Measurements from ENCODE around the gene DHPS. TPM values are rescaled to one million over a fixed set of nuclear protein-coding genes. Genes with fewer than 3 reads are reported as not detected.

The DHPS gene
- total and polyA plus RNA-seq, 2 donors (not counting 1 experiment from before 2014, with no cell fraction given), result 187 to 204 TPM

- Histone ChIP-seq H3K79me2 (ENCODE audit: control insufficient read depth, insufficient read depth, low read length) (peaks cover 91% of the 10 kb centered on the region), H3K4me2 (replicated peaks; ENCODE audit: low read depth, low read length, poor library complexity, severe bottlenecking) (peak overlapping the region; percentile 88), H3K27ac (ENCODE audit: low read length in 2 of 2) (peak overlapping the region; percentile 95 to 99), H3K9ac (ENCODE audit: low read length) (peak overlapping the region; percentile 97), H2AFZ (ENCODE audit: insufficient read depth, low read depth, low read length, poor library complexity, severe bottlenecking) (no peak overlapping the region), H3K36me3 (replicated peaks in 1 of 2; ENCODE audit: control extremely low read depth in 1 of 2, control insufficient read depth in 1 of 2, extremely low read depth in 1 of 2, insufficient read depth in 2 of 2, low read length in 1 of 2) (peaks cover 2 to 49% of the 10 kb centered on the region in 2 experiments), H3K4me1 (ENCODE audit: control insufficient read depth in 2 of 2, insufficient read depth in 2 of 2, low read length in 2 of 2) (peaks cover 32 to 53% of the 10 kb centered on the region in 2 donors), H3K9me3 (ENCODE audit: control extremely low read depth in 1 of 3, control insufficient read depth in 2 of 3, insufficient read depth in 1 of 3, low read length in 2 of 3) (no peaks in the 10 kb centered on the region), H4K20me1 (ENCODE audit: control insufficient read depth, insufficient read depth, low read length, poor library complexity, severe bottlenecking) (peaks cover 37% of the 10 kb centered on the region), H3K4me3 (ENCODE audit: control extremely low read depth in 1 of 5, extremely low read depth in 1 of 5, insufficient read depth in 1 of 5, low read depth in 2 of 5, low read length in 4 of 5) (peak overlapping the region; percentile 84 to 99 (median 94)), H3K27me3 (replicated peaks in 1 of 4; ENCODE audit: control extremely low read depth in 1 of 4, control insufficient read depth in 3 of 4, insufficient read depth in 4 of 4, low read length in 3 of 4) (no peaks in the 10 kb centered on the region)
- H3K27me3 Mint-ChIP-seq, result no peaks in the 10 kb centered on the region
- DNase-seq, result peak; percentile 92
- ATAC-seq (ENCODE audit: low read depth), result peak; percentile 67
- POLR2A ChIA-PET, result interaction anchor here (0.5 to 3.7 kb wide), 6 partner anchors 16 to 264 kb away, joined by 3 to 16 read pairs (median 4); partner anchors contain the start of genes ZNF490, ZNF564, ZNF791 and ZNF799
- CTCF ChIA-PET, result interaction anchor here (0.7 to 3.2 kb wide), 4 partner anchors 17 to 102 kb away, joined by 3 to 14 read pairs (median 8); partner anchors contain the start of gene DHPS
- TF ChIP-seq, protein P1, sequence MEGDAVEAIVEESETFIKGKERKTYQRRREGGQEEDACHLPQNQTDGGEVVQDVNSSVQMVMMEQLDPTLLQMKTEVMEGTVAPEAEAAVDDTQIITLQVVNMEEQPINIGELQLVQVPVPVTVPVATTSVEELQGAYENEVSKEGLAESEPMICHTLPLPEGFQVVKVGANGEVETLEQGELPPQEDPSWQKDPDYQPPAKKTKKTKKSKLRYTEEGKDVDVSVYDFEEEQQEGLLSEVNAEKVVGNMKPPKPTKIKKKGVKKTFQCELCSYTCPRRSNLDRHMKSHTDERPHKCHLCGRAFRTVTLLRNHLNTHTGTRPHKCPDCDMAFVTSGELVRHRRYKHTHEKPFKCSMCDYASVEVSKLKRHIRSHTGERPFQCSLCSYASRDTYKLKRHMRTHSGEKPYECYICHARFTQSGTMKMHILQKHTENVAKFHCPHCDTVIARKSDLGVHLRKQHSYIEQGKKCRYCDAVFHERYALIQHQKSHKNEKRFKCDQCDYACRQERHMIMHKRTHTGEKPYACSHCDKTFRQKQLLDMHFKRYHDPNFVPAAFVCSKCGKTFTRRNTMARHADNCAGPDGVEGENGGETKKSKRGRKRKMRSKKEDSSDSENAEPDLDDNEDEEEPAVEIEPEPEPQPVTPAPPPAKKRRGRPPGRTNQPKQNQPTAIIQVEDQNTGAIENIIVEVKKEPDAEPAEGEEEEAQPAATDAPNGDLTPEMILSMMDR (IDR thresholded peaks at IDR 0.05), result no peak
- TF ChIP-seq EZH2 (IDR thresholded peaks at IDR 0.05; ENCODE audit: borderline replicate concordance, insufficient read depth, low read depth, low read length, poor library complexity, severe bottlenecking), result no peak
- WGBS (ENCODE audit: insufficient coverage), result 2% methylated on average over 10 of the region's 10 CpGs
- H3K27ac Mint-ChIP-seq, result peak overlapping the region; percentile 97
- H3K4me1 Mint-ChIP-seq, result peaks cover 61% of the 10 kb centered on the region
- H3K4me3 Mint-ChIP-seq, result peak overlapping the region; percentile 98
- no peaks in the 10 kb centered on the region for H3K9me3 Mint-ChIP-seq (ENCODE audit: insufficient read depth)
- intact Hi-C loops (cut with micrococcal nuclease), result loop anchor here (1.0 to 5.0 kb wide), 5 partner anchors 25 to 223 kb away; partner anchors contain the start of genes FBXW9, TNPO2 and ZNF443
These were observed 16.5 kb downstream of the DHPS start for GRCh38 chr19:12665281-12665573.
